ENCODE data around the gene SMARCC2. TPM values are rescaled to one million over a fixed set of nuclear protein-coding genes. Genes with fewer than 3 reads are reported as not detected.
"Not testable (repeated sequence)": the region's sequence is repeated elsewhere in the genome, so short reads cannot be mapped to it uniquely, and the experiment has no call there.

Gene SMARCC2
- total RNA-seq, 1 donor from 2014 or later: 105 TPM

DNA sequence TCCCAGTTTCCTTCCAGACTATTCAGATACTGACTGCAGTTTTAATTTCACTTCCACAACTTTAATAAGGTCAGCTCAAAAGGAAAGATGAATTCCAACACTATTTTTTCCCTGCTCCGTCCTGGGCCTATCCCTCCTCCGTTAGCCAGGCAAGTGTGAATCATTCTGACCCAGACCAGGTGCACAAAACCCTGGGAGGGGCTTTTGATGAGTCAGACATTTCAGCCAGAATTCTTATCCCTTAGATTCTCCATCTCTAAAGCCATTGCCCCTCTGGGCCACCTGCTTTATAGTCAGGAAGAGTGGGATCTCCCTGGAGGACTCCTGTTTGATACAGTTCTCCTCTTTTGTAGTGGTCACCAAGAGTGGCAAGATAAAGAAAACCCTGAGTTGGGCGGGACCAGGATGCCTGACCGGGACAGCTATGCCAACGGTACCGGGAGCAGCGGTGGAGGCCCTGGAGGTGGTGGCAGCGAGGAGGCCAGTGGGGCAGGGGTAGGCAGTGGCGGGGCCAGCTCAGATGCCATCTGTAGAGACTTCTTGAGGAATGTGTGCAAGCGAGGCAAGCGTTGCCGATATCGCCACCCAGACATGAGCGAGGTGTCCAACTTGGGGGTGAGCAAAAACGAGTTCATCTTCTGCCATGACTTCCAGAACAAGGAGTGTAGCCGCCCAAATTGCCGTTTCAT lies 69.0 kb downstream of the SMARCC2 start:
- peak overlapping the region; percentile 85 for H3K4me3 Mint-ChIP-seq (ENCODE audit: unreplicated experiment)
- H3K27ac Mint-ChIP-seq (ENCODE audit: unreplicated experiment): peak overlapping the region; percentile 100
- no peaks in the 10 kb centered on the region for H3K9me3 Mint-ChIP-seq (ENCODE audit: unreplicated experiment)
- no peak for DNase-seq (ENCODE audit: low spot score)
- peaks cover 51% of the 10 kb centered on the region for H3K36me3 Mint-ChIP-seq (ENCODE audit: low read depth, unreplicated experiment)
- peaks cover 58% of the 10 kb centered on the region for H3K4me1 Mint-ChIP-seq (ENCODE audit: unreplicated experiment)
- peaks cover 27% of the 10 kb centered on the region for H3K27me3 Mint-ChIP-seq (ENCODE audit: unreplicated experiment)
- TF ChIP-seq, protein P1, sequence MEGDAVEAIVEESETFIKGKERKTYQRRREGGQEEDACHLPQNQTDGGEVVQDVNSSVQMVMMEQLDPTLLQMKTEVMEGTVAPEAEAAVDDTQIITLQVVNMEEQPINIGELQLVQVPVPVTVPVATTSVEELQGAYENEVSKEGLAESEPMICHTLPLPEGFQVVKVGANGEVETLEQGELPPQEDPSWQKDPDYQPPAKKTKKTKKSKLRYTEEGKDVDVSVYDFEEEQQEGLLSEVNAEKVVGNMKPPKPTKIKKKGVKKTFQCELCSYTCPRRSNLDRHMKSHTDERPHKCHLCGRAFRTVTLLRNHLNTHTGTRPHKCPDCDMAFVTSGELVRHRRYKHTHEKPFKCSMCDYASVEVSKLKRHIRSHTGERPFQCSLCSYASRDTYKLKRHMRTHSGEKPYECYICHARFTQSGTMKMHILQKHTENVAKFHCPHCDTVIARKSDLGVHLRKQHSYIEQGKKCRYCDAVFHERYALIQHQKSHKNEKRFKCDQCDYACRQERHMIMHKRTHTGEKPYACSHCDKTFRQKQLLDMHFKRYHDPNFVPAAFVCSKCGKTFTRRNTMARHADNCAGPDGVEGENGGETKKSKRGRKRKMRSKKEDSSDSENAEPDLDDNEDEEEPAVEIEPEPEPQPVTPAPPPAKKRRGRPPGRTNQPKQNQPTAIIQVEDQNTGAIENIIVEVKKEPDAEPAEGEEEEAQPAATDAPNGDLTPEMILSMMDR (IDR thresholded peaks at IDR 0.05; ENCODE audit: unreplicated experiment): no peak

DNA sequence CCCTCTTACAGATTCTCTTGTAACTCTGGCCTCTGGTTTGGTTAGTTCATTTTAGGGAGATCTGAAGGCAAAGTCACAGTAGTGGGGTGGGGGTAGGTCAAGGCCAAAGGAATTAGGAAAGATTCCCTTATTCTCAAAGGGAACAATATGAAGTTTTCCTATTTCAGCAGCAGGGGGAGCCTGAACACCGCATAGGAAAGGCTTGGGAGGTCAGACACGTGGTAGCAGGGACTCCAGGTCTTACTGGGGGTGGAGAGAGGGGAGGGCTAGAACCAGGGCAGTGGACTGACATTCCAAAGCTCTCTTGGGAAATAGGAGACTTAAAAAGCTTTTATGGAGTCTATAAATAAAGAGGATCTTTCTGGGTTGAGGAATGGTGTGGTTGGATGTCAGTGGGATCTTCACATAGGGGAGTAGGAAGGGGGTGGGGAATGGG lies 69.9 kb downstream of the SMARCC2 start:
- peaks cover 50% of the 10 kb centered on the region for H3K4me1 Mint-ChIP-seq (ENCODE audit: unreplicated experiment)
- H3K9me3 Mint-ChIP-seq (ENCODE audit: unreplicated experiment): no peaks in the 10 kb centered on the region
- peak overlapping the region; percentile 100 for H3K27ac Mint-ChIP-seq (ENCODE audit: unreplicated experiment)
- TF ChIP-seq, protein P1 (IDR thresholded peaks at IDR 0.05; ENCODE audit: unreplicated experiment): peak; percentile 67
- DNase-seq (ENCODE audit: low spot score): peak; percentile 68
- H3K36me3 Mint-ChIP-seq (ENCODE audit: low read depth, unreplicated experiment): peaks cover 51% of the 10 kb centered on the region
- peak overlapping the region; percentile 99 for H3K4me3 Mint-ChIP-seq (ENCODE audit: unreplicated experiment)
- H3K27me3 Mint-ChIP-seq (ENCODE audit: unreplicated experiment): peaks cover 25% of the 10 kb centered on the region

- TF ChIP-seq, protein P1 (IDR thresholded peaks at IDR 0.05; ENCODE audit: unreplicated experiment): no peak
- no peaks in the 10 kb centered on the region for H3K9me3 Mint-ChIP-seq (ENCODE audit: unreplicated experiment)
- peaks cover 51% of the 10 kb centered on the region for H3K36me3 Mint-ChIP-seq (ENCODE audit: low read depth, unreplicated experiment)
- peaks cover 44% of the 10 kb centered on the region for H3K4me1 Mint-ChIP-seq (ENCODE audit: unreplicated experiment)
- peaks cover 25% of the 10 kb centered on the region for H3K27me3 Mint-ChIP-seq (ENCODE audit: unreplicated experiment)
- H3K27ac Mint-ChIP-seq (ENCODE audit: unreplicated experiment): peak overlapping the region; percentile 100
- no peak for DNase-seq (ENCODE audit: low spot score)
- H3K4me3 Mint-ChIP-seq (ENCODE audit: unreplicated experiment): peak overlapping the region; percentile 99
Measured at GRCh38 chr12:56118688-56119357, 70.5 kb downstream of the SMARCC2 start.

GRCh38 chr12:56117778-56118687 lies 71.2 kb downstream of the SMARCC2 start, which contains the start of gene ZC3H10:
ZC3H10 (plus strand) TSS chr12:56118266; CDS start chr12:56120563, 2,297 bp downstream.
- Mint-ChIP-seq H3K4me1 (ENCODE audit: unreplicated experiment) (peaks cover 40% of the 10 kb centered on the region), H3K4me3 (ENCODE audit: unreplicated experiment) (peak within 1 kb of the TSS; percentile 99), H3K9me3 (ENCODE audit: unreplicated experiment) (no peaks in the 10 kb centered on the region), H3K36me3 (ENCODE audit: low read depth, unreplicated experiment) (peaks cover 57% of the 10 kb centered on the region), H3K27ac (ENCODE audit: unreplicated experiment) (peak within 1 kb of the TSS; percentile 100), H3K27me3 (ENCODE audit: unreplicated experiment) (peaks cover 25% of the 10 kb centered on the region)
- DNase-seq (ENCODE audit: low spot score): peak; percentile 94
- TF ChIP-seq, protein P1 (IDR thresholded peaks at IDR 0.05; ENCODE audit: unreplicated experiment): no peak

GRCh38 chr12:56117082-56117706 lies 72.1 kb downstream of the SMARCC2 start:
- peak overlapping the region; percentile 99 for H3K4me3 Mint-ChIP-seq (ENCODE audit: unreplicated experiment)
- DNase-seq (ENCODE audit: low spot score); H3K9me3 Mint-ChIP-seq (ENCODE audit: unreplicated experiment): not testable (repeated sequence)
- peaks cover 60% of the 10 kb centered on the region for H3K36me3 Mint-ChIP-seq (ENCODE audit: low read depth, unreplicated experiment)
- peaks cover 25% of the 10 kb centered on the region for H3K27me3 Mint-ChIP-seq (ENCODE audit: unreplicated experiment)
- peaks cover 37% of the 10 kb centered on the region for H3K4me1 Mint-ChIP-seq (ENCODE audit: unreplicated experiment)
- H3K27ac Mint-ChIP-seq (ENCODE audit: unreplicated experiment): peak overlapping the region; percentile 100

All from endothelial cell (in vitro differentiated cells).